H1 (cell line): Measurements from ENCODE around the gene OR51B5. TPM values are rescaled to one million over a fixed set of nuclear protein-coding genes. Genes with fewer than 3 reads are reported as not detected.
A peak's percentile ranks its signal among the peaks of the same experiment; 100 is the strongest.

Source experiments
- CTCF ChIA-PET: fragments of 300-600 bp; sonication (Branson Sonifier 250); formaldehyde crosslinking; loops from one replicate; lab custom pipeline; 2021; ENCODE audit not compliant: partially characterized antibody; lab: Charles Lee
- POLR2A ChIA-PET: fragments of 300-600 bp; sonication (Branson Sonifier 250); formaldehyde crosslinking; loops from one replicate; lab custom pipeline; 2021; ENCODE audit warnings: inconsistent platforms; ENCODE audit not compliant: partially characterized antibody; lab: Charles Lee
- DNase-seq, 2 experiments: peaks; one replicate each; pipeline versions ENCODE4 v3.0.0 to v3.0.0-alpha.2; 2010 to 2022; ENCODE audit warnings: low spot score in 2 of 2, low read depth in 1 of 2, mixed read lengths in 1 of 2
- FAIRE-seq: peaks from 2 replicates; lab custom pipeline; 2011; peaks lifted over from hg19 to GRCh38; lab: Jason Lieb, UNC
- H2AFZ ChIP-seq: 2 replicates; pipeline ENCODE4 v1.8.1; 2012; ENCODE audit warnings: low read length, inconsistent platforms
- H2AK5ac ChIP-seq: 2 replicates; pipeline ENCODE4 v1.6.1; 2013; ENCODE audit warnings: low read depth, low read length
- H2BK120ac ChIP-seq: replicated peaks from 2 replicates; pipeline ENCODE3; 2013; ENCODE audit warnings: low read depth, low read length, inconsistent platforms
- H2BK12ac ChIP-seq: 2 replicates; pipeline ENCODE4 v1.6.1; 2013; ENCODE audit warnings: low read depth, low read length
- H2BK15ac ChIP-seq: 2 replicates; pipeline ENCODE4 v1.6.1; 2013; ENCODE audit warnings: low read length
- H2BK20ac ChIP-seq: 2 replicates; pipeline ENCODE4 v1.6.1; 2013; ENCODE audit warnings: low read length
- H2BK5ac ChIP-seq: 2 replicates; pipeline ENCODE4 v1.6.1; 2013; ENCODE audit warnings: low read depth, low read length
- H3K14ac ChIP-seq: 2 replicates; pipeline ENCODE4 v1.6.1; 2013; ENCODE audit warnings: inconsistent platforms; ENCODE audit not compliant: insufficient read length
- H3K18ac ChIP-seq: 2 replicates; pipeline ENCODE4 v1.6.1; 2013; ENCODE audit warnings: low read length; ENCODE audit errors: extremely low read depth
- H3K23ac ChIP-seq: 2 replicates; pipeline ENCODE4 v1.6.1; 2013; ENCODE audit warnings: inconsistent platforms; ENCODE audit not compliant: insufficient read length
- H3K23me2 ChIP-seq: 2 replicates; pipeline ENCODE4 v1.6.1; 2013; ENCODE audit warnings: low read depth, low read length
- H3K27ac ChIP-seq: 2 replicates; pipeline ENCODE4 v1.6.1; 2011; ENCODE audit warnings: low read depth, low read length, inconsistent platforms
- H3K27me3 ChIP-seq, 4 experiments: replicated peaks in 1 of 4; 1 replicate in 1 of 4; 2 replicates in 3 of 4; pipeline versions ENCODE4 v1.6.1 to v1.8.1; 2011 to 2013; ENCODE audit warnings: low read length in 3 of 4, mild to moderate bottlenecking in 3 of 4, inconsistent platforms in 2 of 4, mixed read lengths in 2 of 4, moderate library complexity in 1 of 4; ENCODE audit not compliant: control insufficient read depth in 3 of 4, insufficient read depth in 3 of 4; ENCODE audit errors: extremely low read depth in 1 of 4
- H3K36me3 ChIP-seq, 4 experiments: 2 replicates each; pipeline versions ENCODE4 v1.6.1 to v1.8.1; 2011 to 2013; ENCODE audit warnings: mild to moderate bottlenecking in 4 of 4, low read length in 3 of 4, moderate library complexity in 2 of 4, control low read depth in 1 of 4, inconsistent platforms in 1 of 4; ENCODE audit not compliant: insufficient read depth in 4 of 4, control insufficient read depth in 2 of 4
- H3K4ac ChIP-seq: replicated peaks from 2 replicates; pipeline ENCODE3; 2013; ENCODE audit warnings: low read length, low read depth, mixed read lengths, inconsistent platforms; ENCODE audit not compliant: insufficient read length
- H3K4me1 ChIP-seq, 4 experiments: replicated peaks in 1 of 4; 1 replicate in 1 of 4; 2 replicates in 3 of 4; pipeline versions ENCODE4 v1.6.1 to v1.8.1; 2011 to 2013; ENCODE audit warnings: low read length in 3 of 4, inconsistent platforms in 2 of 4, mixed read lengths in 1 of 4; ENCODE audit not compliant: insufficient read depth in 4 of 4, control insufficient read depth in 3 of 4
- H3K4me2 ChIP-seq, 2 experiments: 2 replicates each; pipeline versions ENCODE4 v1.6.1 to v1.8.1; 2011 to 2013; ENCODE audit warnings: low read depth in 2 of 2, low read length in 2 of 2, control low read depth in 1 of 2, inconsistent platforms in 1 of 2, mild to moderate bottlenecking in 1 of 2; ENCODE audit not compliant: insufficient read depth in 1 of 2
- H3K4me3 ChIP-seq, 4 experiments: fragments of 200-600, 300-600 bp in 1 of 4; sonication (generic), shearing (Covaris generic), sonication (Bioruptor Twin) in 1 of 4; 2 replicates each; pipeline versions ENCODE4 v1.5.1 to v1.8.1; 2011 to 2016; ENCODE audit warnings: low read length in 4 of 4, low read depth in 3 of 4, control low read depth in 2 of 4, inconsistent platforms in 2 of 4, mild to moderate bottlenecking in 2 of 4, mixed read lengths in 1 of 4, moderate library complexity in 1 of 4; ENCODE audit not compliant: insufficient read depth in 2 of 4; ENCODE audit errors: extremely low read depth in 1 of 4
- H3K56ac ChIP-seq: replicated peaks from 2 replicates; pipeline ENCODE3; 2013; ENCODE audit warnings: low read depth, mild to moderate bottlenecking, mixed read lengths, low read length, inconsistent platforms; ENCODE audit not compliant: insufficient read length
- H3K79me1 ChIP-seq: 2 replicates; pipeline ENCODE4 v1.6.1; 2013; ENCODE audit warnings: low read depth, low read length, control low read depth
- H3K79me2 ChIP-seq, 2 experiments: 2 replicates each; pipeline versions ENCODE4 v1.6.1 to v1.8.1; 2012 to 2013; ENCODE audit warnings: low read length in 2 of 2, mild to moderate bottlenecking in 2 of 2, inconsistent platforms in 1 of 2; ENCODE audit not compliant: insufficient read depth in 2 of 2, control insufficient read depth in 1 of 2
- H3K9ac ChIP-seq, 4 experiments: replicated peaks in 1 of 4; 1 replicate in 1 of 4; 2 replicates in 3 of 4; pipeline versions ENCODE4 v1.6.1 to v1.8.1; 2011 to 2013; ENCODE audit warnings: low read depth in 3 of 4, low read length in 3 of 4, control low read depth in 2 of 4, mild to moderate bottlenecking in 2 of 4, moderate library complexity in 2 of 4, inconsistent platforms in 1 of 4; ENCODE audit errors: extremely low read depth in 1 of 4
- H3K9me3 ChIP-seq, 2 experiments: 2 replicates each; pipeline versions ENCODE4 v1.6.1 to v1.8.1; 2012 to 2013; ENCODE audit warnings: mild to moderate bottlenecking in 2 of 2, moderate library complexity in 2 of 2, control low read depth in 1 of 2, inconsistent platforms in 1 of 2, low read depth in 1 of 2, low read length in 1 of 2, mixed read lengths in 1 of 2; ENCODE audit not compliant: insufficient read depth in 2 of 2
- H4K20me1 ChIP-seq, 2 experiments: replicated peaks in 1 of 2; 2 replicates each; pipeline versions ENCODE3 to v1.8.1; 2011 to 2013; ENCODE audit warnings: inconsistent platforms in 2 of 2, low read length in 2 of 2, mild to moderate bottlenecking in 1 of 2; ENCODE audit not compliant: insufficient read depth in 2 of 2, control insufficient read depth in 1 of 2
- H4K5ac ChIP-seq: 2 replicates; pipeline ENCODE4 v1.6.1; 2013; ENCODE audit warnings: low read length, low read depth, mixed read lengths, inconsistent platforms; ENCODE audit not compliant: insufficient read length
- H4K8ac ChIP-seq: 2 replicates; pipeline ENCODE4 v1.8.0; 2013; ENCODE audit warnings: mild to moderate bottlenecking, moderate library complexity, low read length, inconsistent platforms; ENCODE audit not compliant: insufficient read depth; ENCODE audit errors: extremely low read depth
- H4K91ac ChIP-seq: replicated peaks from 2 replicates; pipeline ENCODE3; 2013; ENCODE audit warnings: low read length, mixed read lengths, inconsistent platforms; ENCODE audit not compliant: insufficient read length
- BRCA1 ChIP-seq: IDR thresholded peaks from 2 replicates; pipeline ENCODE4 v1.6.1; 2012; ENCODE audit warnings: low read depth, low read length, improper control_type of control experiment
- CHD2 ChIP-seq: IDR thresholded peaks from 2 replicates; pipeline ENCODE4 v1.6.1; 2012; ENCODE audit warnings: low read length, improper control_type of control experiment
- CTCF ChIP-seq, 3 experiments: IDR thresholded peaks; 1 replicate in 2 of 3; 2 replicates in 1 of 3; pipeline versions ENCODE4 v1.5.1 to v1.6.1; 2011; ENCODE audit warnings: low read length in 3 of 3, mild to moderate bottlenecking in 3 of 3, inconsistent platforms in 2 of 3, low read depth in 1 of 3, moderate library complexity in 1 of 3; ENCODE audit not compliant: insufficient read depth in 1 of 3; ENCODE audit errors: control extremely low read depth in 1 of 3
- KDM5A ChIP-seq: fragments of 200-600 bp; IDR thresholded peaks from 2 replicates; pipeline ENCODE4 v1.7.1; 2012; ENCODE audit warnings: mild to moderate bottlenecking, low read length, inconsistent platforms, mixed read lengths
- NANOG ChIP-seq: IDR thresholded peaks from 2 replicates; pipeline ENCODE4 v1.6.1; 2011; ENCODE audit warnings: low read length, low read depth, mild to moderate bottlenecking, inconsistent platforms; ENCODE audit not compliant: insufficient read depth, poor library complexity, severe bottlenecking
- POLR2AphosphoS5 ChIP-seq: IDR thresholded peaks from 2 replicates; pipeline ENCODE4 v1.6.1; 2011; ENCODE audit warnings: low read depth, low read length
- RAD21 ChIP-seq, 2 experiments: IDR thresholded peaks in 1 of 2; conservative IDR thresholded peaks in 1 of 2; 2 replicates each; pipeline ENCODE4 v1.6.1; 2011; ENCODE audit warnings: low read depth in 2 of 2, low read length in 2 of 2, improper control_type of control experiment in 1 of 2, inconsistent platforms in 1 of 2, mild to moderate bottlenecking in 1 of 2, moderate library complexity in 1 of 2
- TEAD4 ChIP-seq: IDR thresholded peaks from 2 replicates; pipeline ENCODE4 v1.6.1; 2012; ENCODE audit warnings: low read depth, low read length, inconsistent platforms, mixed read lengths
- polyA plus RNA-seq, 7 experiments: library from polyadenylated mRNA; depleted of rRNA in 3 of 7; stranded (reverse) in 5 of 7; unstranded in 2 of 7; fragments of >200 nt in 5 of 7; fragments of 200-250 nt in 2 of 7; gene quantifications; 1 replicate in 5 of 7; 2 replicates in 1 of 7; 4 replicates in 1 of 7; pipeline versions ENCODE4 v1.2.1 to v1.2.3, GENCODE V29; 2011 to 2013; ENCODE audit warnings: missing spikeins in 2 of 7, mixed read lengths in 2 of 7
- total RNA-seq: library from RNA; stranded (reverse); fragmentation: NEBNext Ultra II Directional; extraction: Animal tissue kit (Norgen Biotek cat#: 25700); gene quantifications from 2 replicates; pipeline ENCODE4 v1.2.1, GENCODE V29; 2021

The OR51B5 gene
- total and polyA plus RNA-seq, 2 of the 8 experiments (the other 6 are each of a cell fraction or from before 2014, with no cell fraction given) = not detected

GRCh38 chr11:5369789-5370188 is 26.5 kb upstream of the OR51B5 start:
- H4K5ac ChIP-seq = no peak overlapping the region

More at GRCh38 chr11:5369789-5370188, 26.5 kb upstream of the OR51B5 start:
- Histone ChIP-seq H3K27me3 (no peaks in the 10 kb centered on the region), H2AFZ (no peak overlapping the region), H3K4me1 (no peaks in the 10 kb centered on the region), H3K9ac (no peak overlapping the region), H2BK5ac (no peak overlapping the region), H3K23me2 (no peaks in the 10 kb centered on the region), H3K79me2 (no peaks in the 10 kb centered on the region), H2AK5ac (no peak overlapping the region), H3K4ac (no peak overlapping the region), H4K20me1 (no peaks in the 10 kb centered on the region), H2BK120ac (no peak overlapping the region), H3K36me3 (no peaks in the 10 kb centered on the region), H2BK12ac (no peak overlapping the region)
- DNase-seq = no peak
- POLR2A ChIA-PET = no interaction called here
- TF ChIP-seq CHD2 (no peak), RAD21 (IDR thresholded peaks at IDR 0.05 in 1 of 2, conservative IDR thresholded peaks at IDR 0.05 in 1 of 2; ENCODE audit: low read depth in 2 of 2, low read length in 2 of 2) (peak; percentile 68 to 71), POLR2AphosphoS5 (no peak), CTCF (IDR thresholded peaks at IDR 0.05; ENCODE audit: control extremely low read depth in 1 of 3, insufficient read depth in 1 of 3, low read depth in 1 of 3, low read length in 3 of 3) (peak in 2 of 3 experiments; percentile 27 to 32; a peak in 2 of 4 replicates), BRCA1 (no peak), KDM5A (no peak), NANOG (no peak), TEAD4 (no peak)
- TF ChIP-seq, all 59 proteins: peak for 2
- Histone ChIP-seq H3K4me2 (no peak overlapping the region), H3K23ac (no peak overlapping the region), H3K79me1 (no peaks in the 10 kb centered on the region), H3K27ac (no peak overlapping the region), H3K4me3 (no peak overlapping the region), H3K9me3 (peaks cover 5 to 7% of the 10 kb centered on the region in 2 experiments; a peak in 2 of 4 replicates), H3K56ac (no peak overlapping the region), H4K91ac (no peak overlapping the region), H2BK20ac (no peak overlapping the region), H3K14ac (no peak overlapping the region), H3K18ac (no peak overlapping the region), H4K8ac (no peak overlapping the region), H2BK15ac (no peak overlapping the region)
- CTCF ChIA-PET = interaction anchor here (1.9 to 2.0 kb wide), 2 partner anchors 10 to 167 kb away, joined by 6 to 9 read pairs; no protein-coding TSS in a partner anchor
- FAIRE-seq = no peak
